Activated naive CD4-positive, alpha-beta T cell treated with anti-CD3 and anti-CD28 coated beads, Interleukin-2, amount 50 U/mL, for 24 hours (primary cell): ENCODE results near the gene ECSCR.
A peak's percentile ranks its signal among the peaks of the same experiment; 100 is the strongest.
"Not testable (repeated sequence)": the region's sequence is repeated elsewhere in the genome, so short reads cannot be mapped to it uniquely, and the experiment has no call there.

Source experiments
- H3K27ac Mint-ChIP-seq: one replicate; pipeline ENCODE4 v1.8.0; 2021; ENCODE audit warnings: mild to moderate bottlenecking, mixed read lengths
- H3K27me3 Mint-ChIP-seq: one replicate; pipeline ENCODE4 v1.8.0; 2021; ENCODE audit warnings: mixed read lengths
- H3K36me3 Mint-ChIP-seq: one replicate; pipeline ENCODE4 v1.8.0; 2021; ENCODE audit warnings: mixed read lengths
- H3K4me1 Mint-ChIP-seq: one replicate; pipeline ENCODE4 v1.8.0; 2021; ENCODE audit warnings: mixed read lengths
- H3K4me3 Mint-ChIP-seq: one replicate; pipeline ENCODE4 v1.8.0; 2021; ENCODE audit warnings: mild to moderate bottlenecking, mixed read lengths
- H3K9me3 Mint-ChIP-seq: one replicate; pipeline ENCODE4 v1.8.0; 2021; ENCODE audit warnings: mixed read lengths

The ECSCR gene, protein sequence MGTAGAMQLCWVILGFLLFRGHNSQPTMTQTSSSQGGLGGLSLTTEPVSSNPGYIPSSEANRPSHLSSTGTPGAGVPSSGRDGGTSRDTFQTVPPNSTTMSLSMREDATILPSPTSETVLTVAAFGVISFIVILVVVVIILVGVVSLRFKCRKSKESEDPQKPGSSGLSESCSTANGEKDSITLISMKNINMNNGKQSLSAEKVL

DNA sequence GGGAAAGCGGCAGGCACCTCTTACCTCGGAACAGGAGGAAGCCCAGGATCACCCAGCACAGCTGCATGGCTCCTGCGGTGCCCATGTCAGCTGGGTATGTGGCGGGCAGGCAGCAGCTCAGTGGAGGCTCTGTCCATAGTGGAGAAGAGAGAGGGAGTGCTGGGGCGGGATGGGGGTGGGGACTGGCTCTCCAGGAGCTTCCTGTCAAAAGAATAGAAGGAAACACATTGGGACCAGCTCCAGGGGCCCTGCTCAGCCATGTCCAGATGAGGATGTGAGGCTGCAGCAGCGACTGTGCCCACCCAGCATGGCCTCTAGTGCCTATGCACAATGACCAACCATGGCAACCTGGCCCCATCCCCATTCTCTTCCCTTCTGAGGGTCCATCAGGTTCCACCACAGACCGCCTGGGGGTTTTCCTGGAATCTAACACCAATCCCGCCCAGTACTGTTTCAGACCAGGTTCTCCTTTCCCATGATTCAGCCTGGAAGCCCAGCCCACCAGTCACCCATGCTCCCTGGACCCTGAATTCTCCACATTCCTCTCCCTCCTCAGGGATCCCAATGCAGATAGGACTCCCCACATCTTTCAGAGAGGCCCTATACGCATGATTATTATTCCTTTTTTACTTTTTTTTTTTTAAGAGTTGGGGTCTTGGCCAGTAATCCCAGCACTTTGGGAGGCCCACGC lies at the start of gene ECSCR:
Gene ECSCR, minus strand, starts transcription at position 158 of the 691 bp plus-strand sequence. Its CDS starts 73 bp downstream, at position 85.
- Mint-ChIP-seq H3K9me3 (no peaks in the 10 kb centered on the region), H3K27me3 (no peaks in the 10 kb centered on the region), H3K4me3 (no peak within 1 kb of the TSS), H3K36me3 (no peaks in the 10 kb centered on the region), H3K4me1 (peaks cover 30% of the 10 kb centered on the region), H3K27ac (peak within 1 kb of the TSS; percentile 8)

DNA sequence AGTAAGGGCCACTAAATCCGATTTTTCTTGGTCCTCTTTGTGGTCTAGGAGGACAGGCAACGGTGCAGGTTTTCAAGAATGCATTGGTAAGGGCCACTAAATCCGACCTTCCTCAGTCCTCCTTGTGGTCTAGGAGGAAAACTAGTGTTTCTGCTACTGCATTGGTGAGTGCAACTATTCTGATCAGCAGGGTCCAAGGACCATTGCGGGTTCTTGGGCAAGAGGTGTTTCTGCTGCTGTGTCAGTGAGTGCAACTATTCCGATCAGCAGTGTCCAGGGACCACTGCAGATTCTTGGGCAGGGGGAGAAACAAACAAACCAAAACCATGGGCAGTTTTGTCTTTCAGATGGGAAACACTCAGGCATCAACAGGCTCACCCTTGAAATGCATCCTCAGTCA lies 42.2 kb upstream of the ECSCR start:
- not testable (repeated sequence) for H3K4me1 Mint-ChIP-seq, H3K27ac Mint-ChIP-seq, H3K4me3 Mint-ChIP-seq, H3K9me3 Mint-ChIP-seq, H3K27me3 Mint-ChIP-seq, H3K36me3 Mint-ChIP-seq

DNA sequence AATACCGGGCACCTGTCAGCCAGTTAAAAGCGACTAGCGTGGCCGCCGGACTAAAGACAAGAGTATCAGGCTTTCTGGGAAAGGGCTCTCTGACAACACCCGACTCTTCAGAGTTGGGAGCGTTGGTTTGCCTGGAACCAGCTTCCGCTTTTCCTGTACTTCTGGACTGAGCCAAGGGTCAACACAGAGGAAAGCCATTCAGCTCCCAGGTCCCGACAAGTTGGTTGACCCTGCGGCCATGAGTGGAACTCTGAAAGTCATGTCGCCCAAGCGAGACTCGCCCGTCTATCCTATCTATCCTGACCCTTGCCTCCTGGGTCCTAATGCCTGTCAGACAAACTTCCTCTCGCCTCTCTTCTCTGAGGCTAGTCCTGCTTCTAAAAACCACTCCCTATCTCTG lies 41.3 kb upstream of the ECSCR start:
- H3K9me3 Mint-ChIP-seq, H3K27ac Mint-ChIP-seq, H3K4me3 Mint-ChIP-seq, H3K27me3 Mint-ChIP-seq, H3K36me3 Mint-ChIP-seq, H3K4me1 Mint-ChIP-seq: not testable (repeated sequence)

DNA sequence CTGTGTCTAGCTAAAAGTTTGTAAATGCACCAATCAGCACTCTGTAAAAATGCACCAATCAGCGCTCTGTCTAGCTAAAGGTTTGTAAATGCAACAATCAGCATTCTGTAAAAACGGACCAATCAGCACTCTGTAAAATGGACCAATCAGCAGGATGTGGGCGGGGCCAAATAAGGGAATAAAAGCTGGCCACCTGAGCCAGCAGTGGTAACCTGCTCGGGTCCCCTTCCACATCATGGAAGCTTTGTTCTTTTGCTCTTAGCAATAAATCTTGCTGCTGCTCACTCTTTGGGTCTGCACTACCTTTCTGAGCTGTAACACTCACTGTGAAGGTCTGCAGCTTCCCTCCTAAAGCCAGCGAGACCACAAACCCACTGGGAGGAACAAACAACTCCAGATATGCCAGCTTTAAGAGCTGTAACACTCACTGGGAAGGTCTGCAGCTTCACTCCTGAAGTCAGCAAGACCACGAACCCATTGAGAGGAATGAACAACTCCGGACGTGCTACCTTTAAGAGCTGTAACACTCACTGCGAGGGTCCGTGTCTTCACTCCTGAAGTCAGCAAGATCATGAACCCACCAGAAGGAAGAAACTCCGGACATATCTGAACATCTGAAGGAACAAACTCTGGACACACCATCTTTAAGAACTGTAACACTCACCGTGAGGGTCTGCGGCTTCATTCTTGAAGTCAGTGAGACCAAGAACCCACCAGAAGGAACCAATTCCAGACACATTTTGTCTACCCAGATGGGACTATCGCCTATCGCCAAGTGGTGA lies 40.7 kb upstream of the ECSCR start:
- H3K27me3 Mint-ChIP-seq, H3K4me1 Mint-ChIP-seq, H3K9me3 Mint-ChIP-seq, H3K4me3 Mint-ChIP-seq, H3K27ac Mint-ChIP-seq, H3K36me3 Mint-ChIP-seq: not testable (repeated sequence)

DNA sequence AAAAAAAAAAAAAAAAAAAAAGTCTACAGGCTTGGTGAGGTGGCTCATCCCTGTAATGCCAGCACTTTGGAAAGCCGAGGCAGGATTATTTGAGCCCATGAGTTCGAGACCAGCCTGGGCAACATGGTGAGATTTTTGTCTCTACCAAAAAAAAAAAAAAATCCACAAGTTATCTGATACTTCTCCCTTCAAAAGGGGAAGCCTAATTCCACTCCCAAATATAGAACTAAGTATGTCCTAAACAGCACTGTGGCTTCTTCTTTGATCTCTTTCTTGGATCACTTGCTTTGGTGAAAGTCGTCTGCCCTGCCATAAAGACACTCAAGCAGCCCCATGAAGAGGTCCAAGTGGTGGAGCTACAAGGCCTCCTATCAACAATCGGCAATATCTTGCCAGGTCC lies 38.8 kb upstream of the ECSCR start:
- Mint-ChIP-seq H3K4me3 (no peak overlapping the region), H3K36me3 (no peaks in the 10 kb centered on the region), H3K4me1 (no peaks in the 10 kb centered on the region), H3K27ac (no peak overlapping the region), H3K9me3 (no peaks in the 10 kb centered on the region), H3K27me3 (no peaks in the 10 kb centered on the region)

DNA sequence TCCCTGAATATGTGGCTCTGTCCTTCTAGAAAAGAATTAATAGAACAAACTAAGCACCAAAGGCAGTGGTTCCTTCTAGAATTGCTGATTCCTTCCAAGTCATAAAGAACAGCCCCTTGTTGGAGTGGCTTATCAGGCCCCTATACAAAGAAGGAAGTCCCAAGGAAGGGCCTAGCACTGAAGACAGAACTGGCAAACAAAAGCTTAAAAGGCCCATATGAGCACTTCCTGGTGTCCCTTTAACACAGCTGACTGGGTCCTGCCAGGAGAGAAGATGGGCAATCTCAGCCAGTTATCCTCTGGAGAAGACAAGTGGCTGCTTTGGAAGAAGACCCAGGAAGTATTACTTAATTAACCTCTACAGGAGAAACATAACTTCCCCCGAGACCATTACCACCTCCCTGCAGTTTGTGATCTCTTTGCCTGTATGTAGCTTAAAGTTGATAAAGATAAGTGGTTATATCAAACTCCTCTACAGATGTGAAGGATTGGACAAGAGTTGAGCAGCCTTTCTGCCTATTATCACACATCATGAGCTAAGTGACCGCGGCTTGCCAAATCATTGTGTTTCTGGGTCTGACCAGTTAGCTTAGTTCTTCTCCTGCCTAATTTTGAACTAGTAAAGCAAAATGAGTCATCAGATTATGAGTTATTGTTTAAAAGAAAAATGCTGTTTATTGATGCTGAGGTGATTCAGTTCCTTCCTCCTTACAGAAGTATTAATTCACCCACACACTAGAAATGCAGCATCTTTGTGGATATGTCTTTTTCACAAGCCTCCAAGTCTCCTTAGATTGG lies 33.3 kb upstream of the ECSCR start:
- peak overlapping the region; percentile 4 for H3K27ac Mint-ChIP-seq
- no peak overlapping the region for H3K4me3 Mint-ChIP-seq
- H3K36me3 Mint-ChIP-seq, result no peaks in the 10 kb centered on the region
- no peaks in the 10 kb centered on the region for H3K9me3 Mint-ChIP-seq
- H3K27me3 Mint-ChIP-seq, result no peaks in the 10 kb centered on the region
- peaks cover 24% of the 10 kb centered on the region for H3K4me1 Mint-ChIP-seq

DNA sequence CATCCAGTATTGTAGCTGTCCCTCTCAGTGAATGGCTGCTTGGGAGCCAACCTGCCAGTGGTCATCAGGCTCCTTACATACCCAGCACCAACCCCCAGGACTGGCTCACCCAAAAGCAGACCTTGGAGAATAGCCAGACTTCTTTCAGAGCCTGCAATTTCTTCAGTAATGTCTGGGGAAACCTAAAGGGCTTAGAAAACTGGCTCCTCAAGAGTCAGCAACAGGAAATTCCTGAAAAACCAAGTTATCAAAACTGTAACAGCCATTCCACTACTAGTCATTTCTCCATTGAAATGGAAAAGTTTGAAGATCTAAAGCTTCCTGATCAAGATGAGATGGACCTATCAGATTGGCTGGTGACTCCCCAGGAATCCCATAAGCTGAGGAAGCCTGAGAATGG lies 32.3 kb upstream of the ECSCR start:
- no peaks in the 10 kb centered on the region for H3K27me3 Mint-ChIP-seq
- H3K4me1 Mint-ChIP-seq, result peaks cover 24% of the 10 kb centered on the region
- H3K27ac Mint-ChIP-seq, result no peak overlapping the region
- no peak overlapping the region for H3K4me3 Mint-ChIP-seq
- no peaks in the 10 kb centered on the region for H3K9me3 Mint-ChIP-seq
- no peaks in the 10 kb centered on the region for H3K36me3 Mint-ChIP-seq

DNA sequence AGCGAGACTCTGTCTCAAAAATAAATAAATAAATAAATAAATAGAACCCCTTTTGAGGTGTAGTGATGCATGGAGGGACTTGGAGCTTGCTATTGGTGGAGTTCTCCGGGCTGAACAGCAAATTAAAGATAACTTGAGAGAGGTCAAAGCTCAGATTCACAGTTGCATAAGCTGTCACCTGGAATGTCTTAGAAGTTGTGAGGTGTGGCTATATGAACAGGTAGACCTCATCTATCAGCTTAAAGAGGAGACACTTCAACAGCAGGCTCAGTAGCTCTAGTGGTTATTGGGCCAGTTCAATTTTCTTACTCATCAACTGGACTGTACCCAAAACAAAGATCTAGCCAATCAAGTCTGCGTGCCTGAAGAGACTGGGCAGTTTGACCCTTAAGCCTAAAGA lies 31.7 kb upstream of the ECSCR start:
- Mint-ChIP-seq H3K4me3 (no peak overlapping the region), H3K27ac (no peak overlapping the region), H3K36me3 (no peaks in the 10 kb centered on the region), H3K9me3 (no peaks in the 10 kb centered on the region), H3K4me1 (peaks cover 24% of the 10 kb centered on the region), H3K27me3 (no peaks in the 10 kb centered on the region)

DNA sequence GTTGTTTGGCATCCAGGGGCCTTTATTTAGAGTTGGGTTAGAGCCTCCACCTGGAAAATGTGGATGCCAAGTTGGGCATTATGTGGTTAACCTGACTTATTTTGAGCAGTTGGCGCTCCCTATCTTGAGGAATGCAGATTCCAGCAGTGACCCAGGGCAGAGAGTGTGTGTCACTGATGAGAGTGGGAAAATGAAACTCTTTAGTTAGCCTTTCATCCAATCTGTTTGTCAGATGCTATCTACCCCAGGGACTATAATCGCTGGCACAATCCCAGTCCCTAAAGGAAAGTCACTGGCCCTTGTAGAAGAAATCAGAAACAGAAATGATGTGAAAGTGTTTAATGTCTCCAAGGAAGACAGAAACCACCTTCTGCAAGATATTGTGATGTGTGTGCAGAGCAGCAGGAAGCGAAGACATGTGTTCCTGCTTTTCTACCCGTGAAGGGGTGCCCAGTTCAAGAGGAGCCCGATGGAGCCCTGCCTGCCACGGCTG lies 30.2 kb upstream of the ECSCR start:
- no peaks in the 10 kb centered on the region for H3K9me3 Mint-ChIP-seq
- H3K4me1 Mint-ChIP-seq, result peaks cover 33% of the 10 kb centered on the region
- no peak overlapping the region for H3K27ac Mint-ChIP-seq
- H3K4me3 Mint-ChIP-seq, result peak overlapping the region; percentile 17
- H3K36me3 Mint-ChIP-seq, result no peaks in the 10 kb centered on the region
- no peaks in the 10 kb centered on the region for H3K27me3 Mint-ChIP-seq

DNA sequence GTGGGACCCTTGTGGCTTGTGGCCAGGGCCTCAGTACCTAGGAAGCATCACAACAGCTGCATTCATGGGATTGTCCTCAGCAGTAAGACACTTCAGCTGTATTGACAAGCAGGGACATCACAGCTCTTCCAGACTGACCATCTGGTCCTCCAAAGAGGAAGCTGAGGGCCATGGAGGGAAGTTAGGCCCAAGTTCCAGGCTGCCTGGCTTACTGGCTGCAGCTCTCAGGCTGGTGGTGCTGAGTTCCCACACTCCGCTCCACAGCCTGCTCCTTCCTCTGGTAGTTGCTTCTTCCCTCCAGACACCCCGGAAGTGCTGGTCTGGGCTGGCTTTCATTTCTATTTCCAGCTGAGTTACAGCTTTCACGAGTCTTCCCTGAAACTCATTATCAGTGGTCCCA lies 25.7 kb upstream of the ECSCR start:
- peaks cover 20% of the 10 kb centered on the region for H3K4me1 Mint-ChIP-seq
- H3K36me3 Mint-ChIP-seq, result no peaks in the 10 kb centered on the region
- no peak overlapping the region for H3K4me3 Mint-ChIP-seq
- no peaks in the 10 kb centered on the region for H3K27me3 Mint-ChIP-seq
- H3K27ac Mint-ChIP-seq, result no peak overlapping the region
- no peaks in the 10 kb centered on the region for H3K9me3 Mint-ChIP-seq

DNA sequence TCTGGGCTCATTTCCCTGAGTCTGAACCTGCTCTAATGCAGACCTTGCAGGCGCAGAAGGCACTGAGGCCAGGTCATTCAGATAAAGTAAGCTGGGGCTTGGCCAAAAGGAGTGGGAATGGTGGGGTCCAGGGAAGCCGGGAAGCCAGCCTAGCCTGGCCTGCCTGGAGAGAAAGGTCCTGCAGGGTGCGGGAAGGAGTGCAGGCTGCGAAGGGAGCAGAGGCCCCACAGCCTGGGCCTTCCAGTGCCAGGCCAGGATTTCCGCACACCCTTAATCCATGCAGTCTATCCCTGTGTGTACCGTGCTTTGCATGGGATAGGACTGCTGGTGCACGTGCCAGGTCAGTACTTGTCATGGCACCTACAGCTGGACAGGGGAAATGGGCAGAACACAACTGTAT lies 23.7 kb upstream of the ECSCR start:
- Mint-ChIP-seq H3K36me3 (no peaks in the 10 kb centered on the region), H3K4me1 (peaks cover 24% of the 10 kb centered on the region), H3K27ac (no peak overlapping the region), H3K27me3 (no peaks in the 10 kb centered on the region), H3K9me3 (no peaks in the 10 kb centered on the region), H3K4me3 (no peak overlapping the region)

DNA sequence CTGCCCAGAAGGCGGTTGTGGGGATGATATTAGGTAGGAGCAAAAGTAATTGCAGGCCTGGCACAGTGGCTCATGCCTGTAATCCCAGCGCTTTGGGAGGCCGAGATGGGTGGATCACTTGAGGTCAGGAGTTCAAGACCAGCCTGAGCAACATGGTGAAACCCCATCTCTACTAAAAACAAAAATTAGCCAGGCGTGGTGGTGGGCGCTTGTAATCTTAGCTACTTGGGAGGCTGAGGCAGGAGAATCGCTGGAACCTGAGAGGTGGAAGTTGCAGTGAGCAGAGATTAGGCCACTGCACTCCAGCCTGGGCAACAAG lies 20.3 kb upstream of the ECSCR start:
- Mint-ChIP-seq H3K27ac (peak overlapping the region; percentile 99), H3K4me1 (peaks cover 40% of the 10 kb centered on the region), H3K4me3 (peak overlapping the region; percentile 91)
- H3K27me3 Mint-ChIP-seq, H3K9me3 Mint-ChIP-seq, H3K36me3 Mint-ChIP-seq: not testable (repeated sequence)

DNA sequence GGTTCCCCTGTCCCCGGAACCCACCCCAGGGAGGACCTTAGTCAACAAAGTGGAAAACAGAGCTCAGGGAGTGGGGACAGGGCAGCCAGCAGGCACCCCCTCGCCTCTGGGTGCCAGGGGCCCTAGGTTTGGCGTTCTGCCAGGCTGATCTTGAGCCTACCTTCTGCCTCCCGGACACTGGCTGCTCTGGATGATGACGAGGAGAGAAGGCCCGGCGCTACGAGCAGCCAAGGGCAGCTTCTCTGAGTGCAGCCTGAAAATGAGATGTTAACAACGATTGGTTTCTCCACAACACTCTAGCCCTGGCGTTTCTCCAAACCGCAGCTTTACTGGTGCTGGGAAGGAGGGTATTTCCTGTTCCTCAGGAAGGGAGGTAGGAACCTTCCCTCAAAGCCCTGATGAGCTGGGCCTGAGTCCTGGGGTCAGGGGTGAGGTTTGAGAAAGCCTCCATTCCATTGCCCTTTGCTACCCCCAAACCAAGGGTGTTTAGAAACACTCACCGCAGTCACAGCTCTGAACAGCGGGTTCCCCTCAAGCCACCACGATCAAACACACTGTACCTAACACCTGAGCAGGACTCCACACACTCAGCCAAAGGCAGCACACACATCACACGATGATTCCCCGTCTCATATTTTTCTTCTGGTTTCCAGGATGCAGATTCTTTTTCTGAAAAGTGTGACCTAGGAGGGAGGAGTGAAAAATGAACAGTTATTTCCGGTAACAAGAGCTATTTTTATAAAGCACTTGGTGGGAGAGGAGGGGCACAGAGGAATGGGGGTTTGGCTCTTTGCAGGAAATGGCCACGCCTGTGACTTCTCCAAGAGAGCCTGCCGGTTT lies 19.7 kb upstream of the ECSCR start, which contains the start of gene STING1:
Gene STING1, minus strand, starts transcription at position 709 of the 840 bp plus-strand sequence. CDS start 1,054 bp downstream, outside the sequence.
- Mint-ChIP-seq H3K27ac (peak within 1 kb of the TSS; percentile 99), H3K27me3 (no peaks in the 10 kb centered on the region), H3K9me3 (no peaks in the 10 kb centered on the region), H3K36me3 (peaks cover 2% of the 10 kb centered on the region), H3K4me3 (peak within 1 kb of the TSS; percentile 91), H3K4me1 (peaks cover 43% of the 10 kb centered on the region)

DNA sequence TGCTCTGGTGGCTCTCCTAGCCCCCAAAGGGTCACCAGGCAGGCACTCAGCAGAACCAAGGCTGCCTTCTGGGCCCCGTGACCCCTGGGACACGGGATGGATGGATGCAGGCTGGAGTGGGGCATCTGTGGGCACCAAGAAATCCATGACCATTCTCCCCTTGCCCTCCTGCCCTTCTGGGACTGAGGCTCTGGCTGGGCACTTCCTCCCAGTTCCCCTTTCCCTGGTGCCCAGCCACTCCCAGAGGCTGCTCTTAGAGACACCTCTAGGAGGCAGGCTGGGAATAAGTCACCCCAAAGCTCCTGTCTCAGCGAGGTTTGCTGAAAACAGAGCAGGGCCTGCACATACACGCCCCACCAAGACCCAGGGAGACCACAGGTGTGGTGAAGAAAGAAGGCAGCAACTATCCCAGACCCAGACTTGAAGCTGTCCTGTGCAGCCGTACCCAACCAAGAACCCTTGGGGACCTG lies 19.1 kb upstream of the ECSCR start:
- Mint-ChIP-seq H3K27ac (peak overlapping the region; percentile 99), H3K9me3 (no peaks in the 10 kb centered on the region), H3K4me3 (peak overlapping the region; percentile 91), H3K4me1 (peaks cover 43% of the 10 kb centered on the region), H3K36me3 (peaks cover 2% of the 10 kb centered on the region), H3K27me3 (no peaks in the 10 kb centered on the region)

DNA sequence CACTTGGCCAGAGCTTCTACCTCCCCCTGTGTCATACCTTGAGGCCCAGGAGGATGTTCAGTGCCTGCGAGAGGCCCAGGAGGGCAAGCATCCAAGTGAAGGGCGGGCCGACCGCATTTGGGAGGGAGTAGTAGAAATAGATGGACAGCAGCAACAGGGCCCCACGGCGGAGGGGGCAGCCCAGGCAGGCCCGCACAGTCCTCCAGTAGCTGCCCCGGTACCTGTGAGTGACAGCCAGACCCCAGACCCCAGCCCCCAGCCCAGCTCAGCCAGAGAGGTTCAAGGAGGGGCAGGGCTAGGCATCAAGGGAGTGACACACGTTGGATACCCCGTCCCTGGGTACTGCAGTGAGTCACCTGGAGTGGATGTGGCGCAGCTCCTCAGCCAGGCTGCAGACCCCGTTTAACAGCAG lies 18.6 kb upstream of the ECSCR start:
- Mint-ChIP-seq H3K27me3 (no peaks in the 10 kb centered on the region), H3K4me3 (peak overlapping the region; percentile 91), H3K27ac (peak overlapping the region; percentile 99), H3K4me1 (peaks cover 46% of the 10 kb centered on the region), H3K9me3 (no peaks in the 10 kb centered on the region), H3K36me3 (peaks cover 2% of the 10 kb centered on the region)
